ENCODE results near the gene STPG3.

GRCh38 chr9:137229903-137230704 is 21.0 kb upstream of the STPG3 start:
- TF ChIP-seq, protein P1, sequence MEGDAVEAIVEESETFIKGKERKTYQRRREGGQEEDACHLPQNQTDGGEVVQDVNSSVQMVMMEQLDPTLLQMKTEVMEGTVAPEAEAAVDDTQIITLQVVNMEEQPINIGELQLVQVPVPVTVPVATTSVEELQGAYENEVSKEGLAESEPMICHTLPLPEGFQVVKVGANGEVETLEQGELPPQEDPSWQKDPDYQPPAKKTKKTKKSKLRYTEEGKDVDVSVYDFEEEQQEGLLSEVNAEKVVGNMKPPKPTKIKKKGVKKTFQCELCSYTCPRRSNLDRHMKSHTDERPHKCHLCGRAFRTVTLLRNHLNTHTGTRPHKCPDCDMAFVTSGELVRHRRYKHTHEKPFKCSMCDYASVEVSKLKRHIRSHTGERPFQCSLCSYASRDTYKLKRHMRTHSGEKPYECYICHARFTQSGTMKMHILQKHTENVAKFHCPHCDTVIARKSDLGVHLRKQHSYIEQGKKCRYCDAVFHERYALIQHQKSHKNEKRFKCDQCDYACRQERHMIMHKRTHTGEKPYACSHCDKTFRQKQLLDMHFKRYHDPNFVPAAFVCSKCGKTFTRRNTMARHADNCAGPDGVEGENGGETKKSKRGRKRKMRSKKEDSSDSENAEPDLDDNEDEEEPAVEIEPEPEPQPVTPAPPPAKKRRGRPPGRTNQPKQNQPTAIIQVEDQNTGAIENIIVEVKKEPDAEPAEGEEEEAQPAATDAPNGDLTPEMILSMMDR (IDR thresholded peaks at IDR 0.05): no peak
- TF ChIP-seq EP300 (IDR thresholded peaks at IDR 0.05) (no peak), POLR2AphosphoS5 (IDR thresholded peaks at IDR 0.05) (no peak), POLR2A (IDR thresholded peaks at IDR 0.05) (no peak)
